GM21619 (cell line): ENCODE results near the gene RANBP10.
A peak's percentile ranks its signal among the peaks of the same experiment; 100 is the strongest.
"Not testable (repeated sequence)": the region's sequence is repeated elsewhere in the genome, so short reads cannot be mapped to it uniquely, and the experiment has no call there.

ENCODE experiments used
- ATAC-seq: cut with Tn5 transposase; IDR thresholded peaks from one replicate; pipeline ENCODE4 v1.9.1; 2021; ENCODE audit not compliant: unreplicated experiment

The RANBP10 gene

DNA sequence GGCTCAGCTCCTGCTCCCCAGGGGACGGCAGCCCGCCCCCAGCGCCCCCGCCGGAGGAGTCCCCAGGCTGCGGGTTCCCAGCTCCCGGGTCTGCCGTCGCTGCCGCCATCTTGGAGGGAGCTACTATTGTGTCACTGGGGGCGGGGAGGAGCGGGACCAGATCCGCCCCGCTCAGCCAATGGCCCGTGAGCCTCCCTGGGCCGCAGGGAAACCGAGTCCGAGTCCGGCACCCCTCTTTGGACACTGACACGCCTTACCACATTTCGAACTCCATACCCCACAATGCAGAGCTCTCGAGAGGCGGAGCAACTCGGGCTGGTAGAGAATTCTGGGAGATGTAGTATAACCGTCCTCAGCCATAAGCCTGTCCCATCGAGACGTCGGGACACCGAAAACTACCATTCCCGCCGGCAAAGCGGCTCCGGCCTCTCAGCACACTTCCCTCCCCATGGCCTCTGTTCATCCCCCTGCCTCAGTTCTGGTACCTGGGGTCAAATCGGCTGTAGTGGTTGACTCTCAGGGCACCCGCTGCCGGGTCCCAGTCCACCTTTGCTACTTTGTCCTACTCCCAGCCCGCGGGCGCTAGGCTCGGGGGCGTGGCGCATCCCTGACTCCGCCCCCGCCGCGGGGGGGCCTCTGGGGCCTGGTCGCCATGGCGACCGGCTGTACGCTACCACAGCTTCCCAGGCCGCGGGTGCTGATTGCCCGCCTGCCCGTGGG, at the start of gene RANBP10, which contains the start of gene TSNAXIP1:
Gene RANBP10, minus strand, starts transcription at position 133 of the 720 bp plus-strand sequence. Its CDS starts 24 bp downstream, at position 109.
Gene TSNAXIP1, plus strand, starts transcription at position 462 of the 720 bp plus-strand sequence. CDS start 261 bp downstream, outside the sequence.
- ATAC-seq, result peak; percentile 90

- no peak for ATAC-seq
These were observed 49.4 kb upstream of the RANBP10 start for GRCh38 chr16:67855789-67856188.

DNA sequence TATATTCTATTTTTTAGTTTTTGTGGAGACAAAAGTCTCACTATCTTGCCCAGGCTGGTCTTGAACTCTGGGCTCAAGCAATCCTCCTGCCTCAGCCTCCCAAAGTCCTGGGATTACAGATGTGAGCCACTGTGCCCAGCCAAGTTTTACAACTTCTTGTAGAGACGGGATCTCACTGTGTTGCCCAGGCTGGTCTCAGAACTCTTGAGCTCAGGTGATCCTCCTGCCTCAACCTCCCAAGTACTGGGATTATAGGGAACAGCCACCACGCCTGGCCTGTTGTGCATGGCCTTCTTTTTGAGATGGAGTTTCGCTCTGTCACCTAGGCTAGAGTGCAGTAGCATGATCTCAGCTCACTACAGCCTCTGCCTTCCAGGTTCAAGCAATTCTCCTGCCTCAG, 47.3 kb upstream of the RANBP10 start:
- ATAC-seq, result no peak

GRCh38 chr16:67848118-67848517, 41.8 kb upstream of the RANBP10 start:
- ATAC-seq, result no peak

DNA sequence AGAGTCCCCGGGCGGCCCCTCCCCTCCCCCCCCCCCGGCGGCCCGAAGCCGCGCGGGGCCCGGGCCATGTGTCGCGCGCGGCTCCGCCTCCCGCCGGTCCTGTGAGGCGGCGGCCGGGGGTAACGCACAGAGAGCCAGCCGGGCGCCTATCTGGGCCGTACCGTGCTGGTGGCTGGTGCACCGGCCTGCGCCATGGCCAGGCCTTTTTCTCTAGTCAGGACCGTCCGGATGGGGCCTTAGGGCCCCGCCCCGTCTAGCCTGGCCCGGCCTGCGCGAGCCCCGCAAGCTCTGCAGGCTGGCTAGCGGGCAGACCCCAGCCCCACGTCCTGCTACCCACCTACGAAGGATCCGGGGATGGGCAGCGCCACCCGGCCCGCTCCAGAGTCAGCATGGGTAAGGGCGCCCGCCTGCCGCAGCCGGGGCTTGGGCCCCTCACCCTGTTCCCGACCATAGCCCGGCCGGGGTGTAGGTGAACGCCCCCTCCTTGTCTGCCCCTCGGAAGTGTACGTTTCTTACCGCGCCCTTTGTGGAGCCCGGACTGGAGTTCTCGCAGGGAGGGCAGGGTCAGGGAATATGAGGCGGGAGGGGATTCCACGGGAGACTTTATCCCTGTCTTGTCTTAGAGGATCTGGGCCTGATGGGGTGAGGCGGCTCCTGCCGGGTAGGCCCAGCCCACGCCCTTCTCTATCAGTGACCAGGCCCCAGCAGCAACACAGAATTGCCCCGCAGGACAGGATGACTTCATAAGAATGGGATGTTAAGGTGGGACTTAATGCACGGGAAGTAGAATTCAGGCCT, 40.9 kb upstream of the RANBP10 start, which contains the start of gene CENPT:
Gene CENPT, minus strand, starts transcription at position 630 of the 798 bp plus-strand sequence. CDS start 13,834 bp downstream, outside the sequence.
- peak; percentile 33 for ATAC-seq

DNA sequence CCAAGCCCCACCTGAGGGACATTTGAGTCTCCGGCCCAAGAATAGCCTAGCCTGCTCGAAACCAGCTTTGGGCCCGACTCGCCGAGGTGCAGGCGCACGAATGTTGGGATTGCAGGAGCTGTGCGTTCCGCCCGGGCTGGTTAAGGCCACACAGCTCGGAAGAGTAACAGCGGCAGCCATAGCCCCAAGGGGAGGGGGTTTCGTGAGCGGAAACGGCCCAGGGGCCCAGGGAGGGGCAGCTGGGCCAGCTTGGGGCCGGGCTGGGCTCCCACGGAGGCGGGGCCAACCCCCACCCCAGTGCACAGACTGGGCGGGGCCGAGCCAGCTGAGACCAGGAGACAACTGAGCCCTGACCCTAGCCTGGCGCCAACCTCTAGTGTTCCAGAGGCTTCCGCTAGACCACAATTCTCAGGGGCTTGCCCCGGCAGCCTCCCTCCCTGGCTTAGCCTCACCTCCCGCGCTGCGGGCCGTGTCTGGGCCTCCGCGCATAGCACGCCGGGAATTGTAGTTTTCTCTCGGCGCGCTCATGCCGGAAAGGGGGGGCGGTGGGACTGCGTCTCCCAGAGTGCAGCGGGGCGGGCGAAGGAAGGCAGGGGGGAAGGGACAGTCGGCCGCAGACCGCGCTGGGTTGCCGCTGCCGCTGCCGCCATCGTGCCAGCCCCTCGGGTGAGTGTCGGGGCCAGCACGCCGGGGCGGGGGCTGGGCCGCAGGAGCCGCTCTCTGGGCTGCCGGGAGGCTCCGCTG, 40.1 kb upstream of the RANBP10 start, which contains the start of gene NUTF2:
Gene NUTF2, plus strand, starts transcription at position 614 of the 744 bp plus-strand sequence. CDS start 18,198 bp downstream, outside the sequence.
- ATAC-seq, result peak; percentile 46

- ATAC-seq, result no peak
These were observed 39.6 kb upstream of the RANBP10 start for GRCh38 chr16:67846063-67846319.

- no peak for ATAC-seq
These were observed 39.1 kb upstream of the RANBP10 start for GRCh38 chr16:67845291-67846062.

DNA sequence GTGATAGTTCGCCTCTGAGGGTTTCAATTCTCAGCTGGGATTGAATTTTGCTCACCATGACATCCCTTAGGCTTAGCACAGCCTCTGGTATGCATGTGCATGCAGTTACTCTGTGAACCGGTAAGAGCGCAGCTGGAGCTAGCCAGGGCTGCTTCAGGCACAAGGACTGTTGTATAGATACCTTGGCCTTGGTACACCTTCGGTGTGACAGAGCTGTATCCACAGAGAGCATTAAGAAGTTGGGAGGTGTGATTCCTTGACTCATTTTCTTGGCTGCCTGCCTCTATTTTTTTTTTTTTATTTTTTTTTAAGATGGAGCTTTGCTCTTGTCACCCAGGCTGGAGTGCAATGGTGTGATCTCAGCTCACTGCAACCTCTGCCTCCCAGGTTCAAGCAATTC, 38.1 kb upstream of the RANBP10 start:
- no peak for ATAC-seq

- ATAC-seq, result no peak
These were observed 37.0 kb upstream of the RANBP10 start for GRCh38 chr16:67843343-67843765.

DNA sequence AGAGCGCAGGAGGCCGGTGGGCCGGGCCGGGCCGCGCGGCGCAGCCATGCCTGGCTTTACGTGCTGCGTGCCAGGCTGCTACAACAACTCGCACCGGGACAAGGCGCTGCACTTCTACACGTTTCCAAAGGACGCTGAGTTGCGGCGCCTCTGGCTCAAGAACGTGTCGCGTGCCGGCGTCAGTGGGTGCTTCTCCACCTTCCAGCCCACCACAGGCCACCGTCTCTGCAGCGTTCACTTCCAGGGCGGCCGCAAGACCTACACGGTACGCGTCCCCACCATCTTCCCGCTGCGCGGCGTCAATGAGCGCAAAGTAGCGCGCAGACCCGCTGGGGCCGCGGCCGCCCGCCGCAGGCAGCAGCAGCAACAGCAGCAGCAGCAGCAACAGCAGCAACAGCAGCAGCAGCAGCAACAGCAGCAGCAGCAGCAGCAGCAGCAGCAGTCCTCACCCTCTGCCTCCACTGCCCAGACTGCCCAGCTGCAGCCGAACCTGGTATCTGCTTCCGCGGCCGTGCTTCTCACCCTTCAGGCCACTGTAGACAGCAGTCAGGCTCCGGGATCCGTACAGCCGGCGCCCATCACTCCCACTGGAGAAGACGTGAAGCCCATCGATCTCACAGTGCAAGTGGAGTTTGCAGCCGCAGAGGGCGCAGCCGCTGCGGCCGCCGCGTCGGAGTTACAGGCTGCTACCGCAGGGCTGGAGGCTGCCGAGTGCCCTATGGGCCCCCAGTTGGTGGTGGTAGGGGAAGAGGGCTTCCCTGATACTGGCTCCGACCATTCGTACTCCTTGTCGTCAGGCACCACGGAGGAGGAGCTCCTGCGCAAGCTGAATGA, 36.4 kb upstream of the RANBP10 start:
- peak; percentile 6 for ATAC-seq

DNA sequence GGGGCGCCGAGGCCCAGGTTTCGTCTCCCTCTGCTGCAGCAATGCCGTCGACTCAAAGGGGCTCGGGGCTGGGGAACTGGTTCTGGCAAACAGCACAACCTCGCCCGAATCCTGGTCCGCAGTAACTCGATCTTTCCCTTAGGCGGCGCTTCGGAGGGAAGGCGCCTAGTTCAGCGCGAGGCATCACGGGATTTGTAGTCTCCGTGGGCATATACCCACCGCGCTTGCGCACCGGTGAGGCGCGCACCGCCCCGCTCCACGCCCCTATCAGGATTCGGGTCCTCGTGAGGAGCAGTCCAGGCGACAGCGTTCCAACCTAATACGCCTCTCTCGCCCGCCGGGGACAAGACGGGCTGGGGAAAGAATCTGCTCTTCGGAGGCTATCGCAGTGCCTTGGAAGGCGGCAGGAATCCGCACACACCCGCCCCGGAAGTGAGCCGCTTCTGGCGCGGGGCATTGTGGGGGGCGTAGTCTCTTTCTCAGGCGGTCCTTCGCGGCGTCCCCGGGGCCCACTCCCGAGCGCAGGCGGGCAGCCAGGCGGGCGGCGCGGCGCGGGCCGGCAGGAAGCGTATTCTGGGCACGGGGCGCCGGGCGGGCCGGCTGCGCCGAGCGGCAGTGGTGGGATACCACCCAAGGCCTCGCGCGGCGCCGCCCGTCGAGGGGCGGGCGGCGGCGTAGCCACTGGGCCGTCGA, 35.6 kb upstream of the RANBP10 start, which contains the start of gene THAP11:
Gene THAP11, plus strand, starts transcription at position 505 of the 693 bp plus-strand sequence. CDS start 235 bp downstream, outside the sequence.
- peak; percentile 43 for ATAC-seq

GRCh38 chr16:67841198-67841815, 34.9 kb upstream of the RANBP10 start:
- ATAC-seq, result no peak

DNA sequence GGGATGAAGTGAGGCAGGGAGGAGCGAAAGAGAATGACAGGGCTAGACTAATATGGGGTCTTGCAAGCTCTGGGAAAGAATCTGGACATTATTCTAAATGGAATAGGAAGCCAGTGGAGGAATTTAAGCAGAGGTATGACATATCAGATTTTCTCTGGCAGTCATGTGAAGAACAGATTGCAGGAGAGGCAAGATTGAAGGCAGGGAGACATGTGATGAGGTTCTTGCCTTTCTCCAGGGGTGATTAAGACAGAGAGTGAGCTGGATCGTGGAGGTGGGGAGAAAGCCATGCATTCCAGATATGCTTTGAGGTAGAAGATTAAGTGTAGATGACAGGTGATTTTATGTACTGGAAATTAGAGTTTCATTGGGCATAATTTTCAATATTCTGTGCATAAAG, 31.5 kb upstream of the RANBP10 start:
- ATAC-seq, result no peak

GRCh38 chr16:67837190-67837589, 30.8 kb upstream of the RANBP10 start:
- not testable (repeated sequence) for ATAC-seq

DNA sequence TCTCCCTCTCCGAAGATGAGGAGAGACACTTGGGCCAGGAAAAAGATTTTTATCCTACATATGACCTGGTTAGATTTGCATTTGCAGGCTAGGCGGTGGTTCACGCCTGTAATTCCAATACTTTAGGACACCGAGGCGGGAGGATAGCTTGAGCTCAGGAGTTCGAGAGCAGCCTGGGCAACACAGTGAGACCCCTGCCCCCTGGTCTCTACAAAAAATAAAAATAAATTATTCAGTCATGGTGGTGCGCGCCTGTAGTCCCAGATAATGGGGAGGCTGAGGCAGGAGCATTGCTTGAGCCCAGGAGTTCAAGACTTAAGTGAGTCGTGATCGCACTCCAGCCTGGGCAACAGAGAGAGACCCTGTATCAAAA, 27.9 kb upstream of the RANBP10 start:
- no peak for ATAC-seq

DNA sequence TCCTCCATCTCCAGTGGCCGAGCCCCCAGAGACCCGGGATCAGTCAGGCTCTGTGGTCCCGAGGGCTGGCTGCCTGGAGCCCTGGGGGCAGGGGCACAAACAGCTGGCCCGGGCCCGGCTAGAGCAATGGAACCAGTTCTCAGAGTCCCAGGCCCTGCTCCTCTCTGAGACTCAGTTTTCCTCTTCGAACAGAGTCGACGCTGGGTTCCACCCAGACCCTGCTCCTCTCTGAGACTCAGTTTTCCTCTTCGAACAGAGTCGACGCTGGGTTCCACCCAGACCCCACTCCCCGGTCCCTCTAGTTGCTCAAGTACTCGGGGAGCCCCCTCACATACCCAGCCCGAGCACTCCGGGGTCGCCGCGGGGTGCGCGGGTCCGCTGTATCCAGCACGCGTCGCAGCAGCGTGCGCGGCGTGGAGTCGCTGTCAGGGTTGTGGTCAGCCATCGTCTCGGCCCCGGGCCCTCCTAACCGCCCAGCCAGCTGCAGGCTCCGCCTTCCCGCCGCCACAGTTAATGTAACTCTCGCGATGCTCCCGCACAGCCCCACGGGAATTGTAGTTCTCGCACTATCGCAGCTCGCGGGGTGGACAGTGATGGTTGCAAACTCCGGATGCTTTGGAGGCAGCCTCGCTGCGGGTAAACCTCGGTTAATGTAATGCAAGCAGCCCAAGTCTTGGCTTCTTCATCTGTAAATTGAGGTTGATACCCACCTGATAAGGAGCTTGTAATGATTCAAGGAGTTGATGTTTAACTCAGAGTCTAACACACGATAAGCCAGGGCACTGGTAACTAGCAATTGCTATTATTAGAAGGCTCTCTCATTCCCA, 27.3 kb upstream of the RANBP10 start:
- peak; percentile 96 for ATAC-seq

DNA sequence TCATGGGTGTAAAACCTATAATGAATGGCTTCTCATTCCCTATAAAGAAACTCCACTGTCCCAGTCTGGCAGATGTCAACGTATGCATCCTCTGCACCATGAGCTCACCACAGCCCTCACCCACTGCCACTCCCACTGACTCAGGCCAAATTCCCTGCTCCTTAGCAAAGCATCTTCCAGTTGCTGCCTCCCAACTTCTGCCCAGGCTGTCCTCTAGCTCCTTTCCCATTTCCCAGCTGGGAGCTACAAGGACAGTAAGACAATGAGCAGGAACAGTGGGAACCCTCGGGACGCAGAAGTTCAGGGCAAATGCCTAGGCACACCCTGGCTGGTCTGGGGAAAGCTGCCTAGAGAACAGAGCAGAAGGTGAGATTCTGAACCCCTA, 26.7 kb upstream of the RANBP10 start:
- ATAC-seq, result no peak
